HG03064 (cell line): ENCODE data around the gene SLC5A7.

Experiments used
- ATAC-seq: cut with Tn5 transposase; IDR thresholded peaks from one replicate; pipeline ENCODE4 v1.9.1; 2021; ENCODE audit warnings: low read depth; ENCODE audit not compliant: unreplicated experiment

Gene SLC5A7

GRCh38 chr2:108061439-108062042, 75.2 kb downstream of the SLC5A7 start:
- ATAC-seq = no peak
